ENCODE data around the gene ELMO2.

GRCh38 chr20:46400253-46400652, 6.2 kb downstream of the ELMO2 start:
- TF ChIP-seq CTCF (IDR thresholded peaks at IDR 0.05) (no peak), POLR2A (IDR thresholded peaks at IDR 0.05) (no peak), POLR2AphosphoS5 (IDR thresholded peaks at IDR 0.05) (no peak)
